Measurements from ENCODE around the gene SORCS1. TPM values are rescaled to one million over a fixed set of nuclear protein-coding genes. Genes with fewer than 3 reads are reported as not detected.

Gene SORCS1
- total and polyA plus RNA-seq, 2 donors (not counting 1 experiment from before 2014, with no cell fraction given) = not detected

DNA sequence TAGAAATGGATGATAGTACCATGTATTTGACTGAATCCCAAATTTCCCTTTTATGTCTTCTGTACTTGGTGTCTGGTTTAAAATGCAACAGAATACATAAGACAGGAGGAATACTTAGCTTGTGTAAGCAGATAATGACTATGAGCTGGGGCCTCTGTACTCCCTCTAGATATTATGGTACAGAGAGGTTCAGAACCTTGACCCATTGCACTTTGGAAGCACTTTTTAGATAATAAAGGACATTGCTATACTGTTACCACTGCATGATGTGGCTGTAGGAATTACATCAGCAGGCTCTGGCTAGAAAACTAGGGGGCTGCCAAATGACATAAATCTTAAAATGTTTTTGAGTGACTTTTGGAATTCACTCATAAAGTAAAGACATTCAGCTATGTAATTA lies 526.6 kb downstream of the SORCS1 start:
- Histone ChIP-seq H4K20me1 (ENCODE audit: control insufficient read depth, insufficient read depth, low read length, poor library complexity, severe bottlenecking) (no peaks in the 10 kb centered on the region), H3K27ac (ENCODE audit: low read length in 2 of 2) (no peak overlapping the region), H2AFZ (ENCODE audit: insufficient read depth, low read depth, low read length, poor library complexity, severe bottlenecking) (no peak overlapping the region), H3K9ac (ENCODE audit: low read length) (no peak overlapping the region), H3K27me3 (replicated peaks in 1 of 4; ENCODE audit: control extremely low read depth in 1 of 4, control insufficient read depth in 3 of 4, insufficient read depth in 4 of 4, low read length in 3 of 4) (no peaks in the 10 kb centered on the region), H3K4me3 (ENCODE audit: control extremely low read depth in 1 of 5, extremely low read depth in 1 of 5, insufficient read depth in 1 of 5, low read depth in 2 of 5, low read length in 4 of 5) (no peak overlapping the region), H3K4me2 (replicated peaks; ENCODE audit: low read depth, low read length, poor library complexity, severe bottlenecking) (no peak overlapping the region), H3K9me3 (ENCODE audit: control extremely low read depth in 1 of 3, control insufficient read depth in 2 of 3, insufficient read depth in 1 of 3, low read length in 2 of 3) (no peaks in the 10 kb centered on the region), H3K36me3 (replicated peaks in 1 of 2; ENCODE audit: control extremely low read depth in 1 of 2, control insufficient read depth in 1 of 2, extremely low read depth in 1 of 2, insufficient read depth in 2 of 2, low read length in 1 of 2) (no peaks in the 10 kb centered on the region), H3K79me2 (ENCODE audit: control insufficient read depth, insufficient read depth, low read length) (no peaks in the 10 kb centered on the region), H3K4me1 (ENCODE audit: control insufficient read depth in 2 of 2, insufficient read depth in 2 of 2, low read length in 2 of 2) (no peaks in the 10 kb centered on the region)
- H3K27ac Mint-ChIP-seq = no peak overlapping the region
- no peak for DNase-seq
- POLR2A ChIA-PET = no interaction called here
- intact Hi-C loops (cut with micrococcal nuclease) = no loop called here
- H3K9me3 Mint-ChIP-seq (ENCODE audit: insufficient read depth) = no peaks in the 10 kb centered on the region
- CTCF ChIA-PET = no interaction called here
- no peaks in the 10 kb centered on the region for H3K27me3 Mint-ChIP-seq
- no peak overlapping the region for H3K4me3 Mint-ChIP-seq
- no peaks in the 10 kb centered on the region for H3K4me1 Mint-ChIP-seq
- no peak for TF ChIP-seq EZH2 (IDR thresholded peaks at IDR 0.05; ENCODE audit: borderline replicate concordance, insufficient read depth, low read depth, low read length, poor library complexity, severe bottlenecking)
- TF ChIP-seq, protein P1, sequence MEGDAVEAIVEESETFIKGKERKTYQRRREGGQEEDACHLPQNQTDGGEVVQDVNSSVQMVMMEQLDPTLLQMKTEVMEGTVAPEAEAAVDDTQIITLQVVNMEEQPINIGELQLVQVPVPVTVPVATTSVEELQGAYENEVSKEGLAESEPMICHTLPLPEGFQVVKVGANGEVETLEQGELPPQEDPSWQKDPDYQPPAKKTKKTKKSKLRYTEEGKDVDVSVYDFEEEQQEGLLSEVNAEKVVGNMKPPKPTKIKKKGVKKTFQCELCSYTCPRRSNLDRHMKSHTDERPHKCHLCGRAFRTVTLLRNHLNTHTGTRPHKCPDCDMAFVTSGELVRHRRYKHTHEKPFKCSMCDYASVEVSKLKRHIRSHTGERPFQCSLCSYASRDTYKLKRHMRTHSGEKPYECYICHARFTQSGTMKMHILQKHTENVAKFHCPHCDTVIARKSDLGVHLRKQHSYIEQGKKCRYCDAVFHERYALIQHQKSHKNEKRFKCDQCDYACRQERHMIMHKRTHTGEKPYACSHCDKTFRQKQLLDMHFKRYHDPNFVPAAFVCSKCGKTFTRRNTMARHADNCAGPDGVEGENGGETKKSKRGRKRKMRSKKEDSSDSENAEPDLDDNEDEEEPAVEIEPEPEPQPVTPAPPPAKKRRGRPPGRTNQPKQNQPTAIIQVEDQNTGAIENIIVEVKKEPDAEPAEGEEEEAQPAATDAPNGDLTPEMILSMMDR (IDR thresholded peaks at IDR 0.05) = no peak
- ATAC-seq (ENCODE audit: low read depth) = no peak

DNA sequence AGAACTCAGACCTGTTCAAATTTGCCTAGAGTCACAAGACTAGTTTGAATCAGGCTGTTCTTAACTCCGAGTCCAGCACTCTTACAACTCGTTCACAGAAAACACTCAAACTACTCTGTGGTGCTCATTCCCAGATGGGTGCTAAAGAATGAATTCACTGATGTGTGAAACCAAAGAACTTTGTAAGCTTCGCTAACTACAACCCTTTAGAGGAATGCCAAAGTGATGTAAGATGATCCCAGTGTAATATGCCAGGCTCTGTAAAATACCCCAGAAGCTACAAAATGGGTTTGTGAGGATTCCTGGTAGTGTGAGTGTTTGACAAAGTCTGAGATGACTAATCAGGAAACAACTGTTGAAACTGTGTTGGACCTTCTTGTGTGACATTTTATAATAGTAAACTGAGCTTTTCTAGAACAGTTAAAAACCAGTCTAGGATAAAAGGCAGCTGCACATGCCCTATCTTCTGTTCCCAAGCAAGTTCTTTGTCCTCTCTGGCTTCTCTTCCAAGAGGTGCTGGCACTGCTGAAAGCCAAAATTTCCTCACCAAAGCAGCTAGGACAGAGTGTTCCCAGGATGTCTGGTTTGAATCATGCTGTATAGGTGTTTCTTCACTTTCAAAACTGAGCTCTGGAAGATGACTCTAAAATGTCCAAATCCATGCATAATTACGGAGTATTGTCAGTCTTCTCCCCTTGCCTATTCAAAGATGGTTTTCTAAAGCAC lies 527.6 kb downstream of the SORCS1 start:
- Histone ChIP-seq H3K4me2 (replicated peaks; ENCODE audit: low read depth, low read length, poor library complexity, severe bottlenecking) (no peak overlapping the region), H3K79me2 (ENCODE audit: control insufficient read depth, insufficient read depth, low read length) (no peaks in the 10 kb centered on the region), H3K9me3 (ENCODE audit: control extremely low read depth in 1 of 3, control insufficient read depth in 2 of 3, insufficient read depth in 1 of 3, low read length in 2 of 3) (no peaks in the 10 kb centered on the region), H3K27me3 (replicated peaks in 1 of 4; ENCODE audit: control extremely low read depth in 1 of 4, control insufficient read depth in 3 of 4, insufficient read depth in 4 of 4, low read length in 3 of 4) (no peaks in the 10 kb centered on the region), H3K9ac (ENCODE audit: low read length) (no peak overlapping the region), H3K4me1 (ENCODE audit: control insufficient read depth in 2 of 2, insufficient read depth in 2 of 2, low read length in 2 of 2) (no peaks in the 10 kb centered on the region), H2AFZ (ENCODE audit: insufficient read depth, low read depth, low read length, poor library complexity, severe bottlenecking) (no peak overlapping the region), H4K20me1 (ENCODE audit: control insufficient read depth, insufficient read depth, low read length, poor library complexity, severe bottlenecking) (no peaks in the 10 kb centered on the region), H3K36me3 (replicated peaks in 1 of 2; ENCODE audit: control extremely low read depth in 1 of 2, control insufficient read depth in 1 of 2, extremely low read depth in 1 of 2, insufficient read depth in 2 of 2, low read length in 1 of 2) (no peaks in the 10 kb centered on the region), H3K4me3 (ENCODE audit: control extremely low read depth in 1 of 5, extremely low read depth in 1 of 5, insufficient read depth in 1 of 5, low read depth in 2 of 5, low read length in 4 of 5) (no peak overlapping the region), H3K27ac (ENCODE audit: low read length in 2 of 2) (no peak overlapping the region)
- no peaks in the 10 kb centered on the region for H3K27me3 Mint-ChIP-seq
- H3K4me3 Mint-ChIP-seq = no peak overlapping the region
- H3K9me3 Mint-ChIP-seq (ENCODE audit: insufficient read depth) = no peaks in the 10 kb centered on the region
- ChIA-PET POLR2A (no interaction called here), CTCF (no interaction called here)
- ATAC-seq (ENCODE audit: low read depth) = no peak
- WGBS (ENCODE audit: insufficient coverage) = no CpG with 5 or more reads among the region's 4 CpGs
- H3K4me1 Mint-ChIP-seq = no peaks in the 10 kb centered on the region
- TF ChIP-seq, protein P1 (IDR thresholded peaks at IDR 0.05) = no peak
- no peak for TF ChIP-seq EZH2 (IDR thresholded peaks at IDR 0.05; ENCODE audit: borderline replicate concordance, insufficient read depth, low read depth, low read length, poor library complexity, severe bottlenecking)
- intact Hi-C loops (cut with micrococcal nuclease) = no loop called here
- DNase-seq = no peak
- H3K27ac Mint-ChIP-seq = no peak overlapping the region
